CD4-positive, alpha-beta T cell treated with Interleukin-4 for 4 hours (primary cell): Measurements from ENCODE around the gene PPOX.

Experiments
- DNase-seq: peaks from one replicate; pipeline ENCODE4 v3.0.0-alpha.2; 2020

The PPOX gene

GRCh38 chr1:161153682-161154337 lies 12.4 kb upstream of the PPOX start, which contains the start of gene UFC1:
TSS of gene UFC1 (plus strand) at chr1:161153978. CDS start at chr1:161153998, 20 bp downstream.
- DNase-seq = peak; percentile 96

- no peak for DNase-seq
Measured at GRCh38 chr1:161157867-161158266, 8.4 kb upstream of the PPOX start.

- no peak for DNase-seq
Measured at GRCh38 chr1:161158316-161159010, 7.8 kb upstream of the PPOX start.

DNA sequence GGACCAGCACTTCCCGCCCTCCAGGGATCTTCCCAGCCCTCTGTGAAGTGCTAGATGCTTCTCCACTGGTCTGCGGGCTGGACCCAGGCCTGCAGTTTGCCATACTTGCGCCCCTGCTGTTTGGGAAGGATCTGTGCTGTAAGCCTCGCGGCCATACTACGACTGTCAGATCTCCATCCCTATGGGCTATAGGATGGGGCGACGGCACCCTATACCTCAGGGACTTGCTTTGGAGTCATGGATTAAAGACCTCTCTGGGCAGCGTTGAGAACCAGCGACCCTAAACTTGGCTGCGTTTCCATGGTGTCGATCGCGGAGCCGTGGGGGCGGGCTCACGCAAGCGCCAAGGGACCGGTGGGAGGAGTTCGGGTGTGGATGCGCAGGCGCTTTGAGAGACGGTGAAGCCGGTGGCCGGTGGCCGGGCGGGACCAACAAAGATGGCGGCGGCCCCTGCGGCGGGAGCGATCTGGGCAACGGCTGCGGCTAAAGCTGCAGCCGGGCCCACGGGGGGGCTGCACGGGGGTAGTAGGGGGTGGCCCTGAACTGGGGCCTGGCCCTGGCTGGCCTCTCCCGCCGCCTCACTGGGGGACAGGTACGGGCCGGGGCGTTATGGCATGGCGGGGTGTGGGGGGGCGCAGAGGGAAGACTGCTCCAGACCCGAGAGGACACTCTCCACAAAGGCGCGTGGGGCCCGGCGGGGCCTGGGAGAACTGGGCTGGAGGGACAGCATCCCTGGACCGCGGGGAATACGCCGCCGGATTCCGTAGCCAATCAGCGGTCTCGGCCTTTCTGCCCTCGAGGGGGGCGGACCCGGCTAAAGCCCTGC lies 6.9 kb upstream of the PPOX start, which contains the start of gene USP21:
Gene USP21, plus strand, starts transcription at position 414 of the 826 bp plus-strand sequence. CDS start 1,141 bp downstream, outside the sequence.
- DNase-seq = peak; percentile 91

DNA sequence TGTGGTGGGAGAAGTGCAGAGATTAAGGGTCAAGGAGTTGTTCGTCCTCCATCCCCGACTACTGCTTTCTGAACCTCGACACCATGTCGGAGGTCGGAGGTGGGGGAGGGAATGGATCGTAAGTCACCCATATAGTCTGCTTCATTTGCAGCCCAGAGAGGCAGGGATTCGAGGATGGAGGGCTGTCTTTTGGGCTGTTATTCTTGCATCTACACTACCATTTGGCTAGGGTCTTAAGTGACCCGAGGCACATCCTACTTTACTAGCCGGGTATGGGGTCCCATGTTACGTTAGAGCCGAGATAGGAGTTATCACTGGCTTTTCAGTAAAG lies 6.3 kb upstream of the PPOX start:
- no peak for DNase-seq

DNA sequence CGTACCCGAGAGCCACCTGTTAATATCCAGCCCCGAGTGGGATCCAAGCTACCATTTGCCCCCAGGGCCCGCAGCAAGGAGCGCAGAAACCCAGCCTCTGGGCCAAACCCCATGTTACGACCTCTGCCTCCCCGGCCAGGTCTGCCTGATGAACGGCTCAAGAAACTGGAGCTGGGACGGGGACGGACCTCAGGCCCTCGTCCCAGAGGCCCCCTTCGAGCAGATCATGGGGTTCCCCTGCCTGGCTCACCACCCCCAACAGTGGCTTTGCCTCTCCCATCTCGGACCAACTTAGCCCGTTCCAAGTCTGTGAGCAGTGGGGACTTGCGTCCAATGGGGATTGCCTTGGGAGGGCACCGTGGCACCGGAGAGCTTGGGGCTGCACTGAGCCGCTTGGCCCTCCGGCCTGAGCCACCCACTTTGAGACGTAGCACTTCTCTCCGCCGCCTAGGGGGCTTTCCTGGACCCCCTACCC lies 5.5 kb upstream of the PPOX start:
- no peak for DNase-seq

DNA sequence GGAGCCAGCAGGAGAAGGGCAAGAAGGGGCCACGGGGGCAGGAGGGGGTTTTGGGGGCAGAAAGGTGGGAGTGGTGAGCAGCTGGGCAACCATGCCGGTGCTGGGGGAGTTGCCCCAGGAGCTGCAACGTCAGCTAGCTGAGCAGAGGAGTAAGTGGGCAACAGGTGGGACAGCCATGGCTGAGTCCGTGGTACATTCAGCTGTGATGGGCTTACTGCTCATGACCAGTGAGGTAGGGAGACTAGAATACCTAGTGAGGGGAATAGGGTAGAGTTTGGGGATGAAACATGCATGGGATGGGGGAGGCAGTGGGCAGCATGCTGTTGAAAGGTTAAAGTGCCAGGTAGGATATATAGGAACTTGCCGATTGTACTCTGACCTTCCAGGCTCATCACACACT lies 4.6 kb upstream of the PPOX start:
- DNase-seq = no peak

GRCh38 chr1:161162052-161162451 lies 4.2 kb upstream of the PPOX start:
- DNase-seq = no peak

DNA sequence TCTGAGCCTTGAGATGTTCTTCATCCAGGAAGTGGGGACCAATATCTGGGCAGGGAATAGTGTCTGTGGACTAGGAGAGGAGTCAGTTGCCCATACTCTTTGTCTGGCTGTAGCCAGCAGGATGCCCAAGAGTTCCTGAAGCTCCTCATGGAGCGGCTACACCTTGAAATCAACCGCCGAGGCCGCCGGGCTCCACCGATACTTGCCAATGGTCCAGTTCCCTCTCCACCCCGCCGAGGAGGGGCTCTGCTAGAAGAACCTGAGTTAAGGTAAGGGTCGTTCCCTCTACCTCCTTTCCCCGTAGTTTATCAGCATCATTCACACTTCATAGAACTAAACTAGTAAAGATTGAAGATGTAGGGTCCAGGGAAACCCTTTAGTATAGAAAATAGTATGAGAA lies 3.4 kb upstream of the PPOX start:
- DNase-seq = no peak

DNA sequence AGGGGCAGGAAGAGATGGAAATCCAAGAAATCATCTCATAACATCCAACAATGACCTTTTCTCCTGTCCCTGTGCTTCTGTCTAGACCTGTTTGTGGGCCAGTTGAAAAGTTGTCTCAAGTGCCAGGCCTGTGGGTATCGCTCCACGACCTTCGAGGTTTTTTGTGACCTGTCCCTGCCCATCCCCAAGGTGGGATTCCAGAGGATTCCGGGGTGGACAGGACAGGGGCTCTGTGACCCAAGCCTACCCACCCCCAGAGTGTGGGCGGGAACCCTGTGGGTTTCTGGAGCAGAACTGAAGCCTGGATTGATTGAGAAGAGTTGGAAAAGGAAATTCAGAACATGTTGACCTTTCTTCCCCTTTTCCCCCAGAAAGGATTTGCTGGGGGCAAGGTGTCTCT lies 2.4 kb upstream of the PPOX start:
- no peak for DNase-seq

DNA sequence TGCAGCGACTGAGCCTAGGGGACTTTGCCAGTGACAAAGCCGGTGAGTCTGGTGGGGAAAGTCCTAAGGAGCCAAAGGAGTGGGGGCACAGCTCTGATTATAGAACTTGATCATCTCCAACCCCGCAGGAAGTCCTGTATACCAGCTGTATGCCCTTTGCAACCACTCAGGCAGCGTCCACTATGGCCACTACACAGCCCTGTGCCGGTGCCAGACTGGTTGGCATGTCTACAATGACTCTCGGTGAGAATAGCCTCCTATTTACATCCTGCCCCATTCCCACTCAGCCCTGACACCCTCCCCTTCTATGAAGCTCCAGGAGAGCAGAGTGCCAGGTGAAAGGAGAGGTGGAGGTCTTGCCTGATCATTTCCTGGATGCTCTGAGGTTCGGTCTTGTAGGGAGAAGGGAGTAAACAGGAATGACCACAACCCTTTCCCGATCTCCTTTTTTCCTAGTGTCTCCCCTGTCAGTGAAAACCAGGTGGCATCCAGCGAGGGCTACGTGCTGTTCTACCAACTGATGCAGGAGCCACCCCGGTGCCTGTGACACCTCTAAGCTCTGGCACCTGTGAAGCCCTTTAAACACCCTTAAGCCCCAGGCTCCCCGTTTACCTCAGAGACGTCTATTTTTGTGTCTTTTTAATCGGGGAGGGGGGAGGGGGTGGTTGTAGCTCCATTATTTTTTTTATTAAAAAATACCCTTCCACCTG lies 1.2 kb upstream of the PPOX start:
- no peak for DNase-seq

GRCh38 chr1:161166669-161167548 lies 683 bp downstream of the PPOX start:
- no peak for DNase-seq

GRCh38 chr1:161168906-161169305 lies 2.7 kb downstream of the PPOX start:
- no peak for DNase-seq

GRCh38 chr1:161171191-161171590 lies 5.0 kb downstream of the PPOX start:
- DNase-seq = no peak

GRCh38 chr1:161171696-161172095 lies 5.5 kb downstream of the PPOX start:
- DNase-seq = no peak

DNA sequence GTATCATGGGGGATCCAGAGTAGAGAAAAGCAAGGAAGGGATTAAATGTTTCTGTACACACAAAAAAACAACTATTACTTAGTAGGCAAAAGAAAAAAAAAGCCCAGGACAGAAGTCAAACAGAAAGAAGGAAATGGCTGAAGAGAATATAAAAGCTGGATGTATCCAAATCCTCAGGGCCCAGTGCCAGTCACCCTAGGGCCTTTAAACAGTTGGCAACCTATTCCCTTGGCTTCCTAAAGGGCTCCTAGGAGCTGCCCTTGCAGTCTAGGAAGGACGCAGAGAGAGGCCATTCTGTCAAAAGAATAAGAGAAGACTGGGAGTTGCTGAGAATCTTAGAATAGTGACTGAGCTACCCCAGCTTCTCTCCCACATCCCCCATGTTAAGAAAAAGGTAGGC lies 6.1 kb downstream of the PPOX start:
- DNase-seq = no peak

- no peak for DNase-seq
Measured at GRCh38 chr1:161172776-161173376, 6.7 kb downstream of the PPOX start.

DNA sequence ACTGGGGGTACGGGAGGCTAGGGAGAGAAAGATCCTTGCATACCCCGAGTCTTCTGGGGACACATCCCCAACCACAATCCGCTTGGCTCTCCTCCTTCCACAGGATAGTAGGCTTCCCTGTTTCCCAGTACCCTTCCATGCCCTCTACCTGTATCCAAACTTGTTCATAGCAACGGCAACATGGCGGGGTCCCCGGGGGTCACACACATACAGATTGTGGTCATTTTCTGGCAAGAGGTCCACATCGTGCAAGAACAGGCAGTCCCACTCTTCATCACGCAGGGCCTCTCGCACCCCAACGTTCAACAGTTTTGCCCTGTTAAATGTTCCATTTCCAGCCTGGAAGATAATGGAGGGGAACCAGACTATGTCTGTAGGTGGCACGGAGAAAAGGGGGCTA lies 7.5 kb downstream of the PPOX start:
- DNase-seq = no peak

DNA sequence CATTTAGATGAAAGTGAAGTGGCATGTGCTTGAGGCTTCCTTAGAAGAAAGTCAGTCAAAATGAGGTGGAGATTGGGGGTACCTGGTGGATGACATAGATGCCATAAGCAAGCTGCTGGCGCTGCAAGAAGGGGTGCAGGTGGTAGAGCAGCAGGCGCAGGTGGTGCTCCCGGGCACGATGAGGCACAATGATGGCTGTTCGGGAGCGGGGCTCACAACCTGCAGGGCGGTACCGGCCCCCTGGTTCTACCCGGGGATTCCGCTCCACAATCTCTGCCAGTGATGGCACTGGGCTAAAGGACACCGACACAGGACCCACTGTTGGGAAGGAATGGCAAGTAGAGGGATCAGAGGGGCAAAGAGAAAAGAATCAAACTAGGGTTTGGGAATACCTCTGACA lies 8.7 kb downstream of the PPOX start:
- DNase-seq = no peak

DNA sequence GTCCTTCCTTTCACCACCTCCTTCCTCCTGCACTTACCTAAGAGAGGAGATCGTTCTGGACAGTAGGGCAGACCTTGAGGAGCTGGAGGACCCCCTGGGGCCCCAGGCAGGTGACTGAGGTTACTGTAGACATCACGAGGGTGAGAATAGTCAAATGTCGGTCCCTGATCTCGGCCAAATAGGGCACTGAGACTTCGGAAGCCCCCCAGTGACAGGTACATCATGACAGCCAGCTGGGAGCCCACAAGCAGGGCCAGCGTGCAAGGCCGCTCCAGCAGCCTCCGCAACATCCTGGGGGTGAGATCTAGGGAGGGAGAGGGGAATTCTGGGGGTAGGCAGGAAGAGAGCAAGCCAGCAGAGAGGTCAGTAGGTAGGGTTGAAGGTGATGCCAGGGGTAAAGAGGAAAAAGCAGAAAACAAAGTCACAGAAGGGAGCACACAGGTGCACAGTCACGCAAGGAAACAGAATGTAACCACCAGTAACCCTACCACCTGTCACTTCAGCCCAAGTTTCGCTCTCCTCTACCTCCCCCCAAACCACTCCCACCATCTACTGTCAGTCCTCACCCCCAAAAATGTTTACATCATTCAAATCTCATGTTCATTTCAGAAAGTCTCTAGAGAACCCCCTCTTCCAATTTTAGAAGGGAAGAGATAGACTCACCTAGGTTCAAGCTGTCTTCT lies 9.7 kb downstream of the PPOX start:
- DNase-seq = no peak
